ENCODE data around the gene SUN1.
"Not testable (repeated sequence)": the region's sequence is repeated elsewhere in the genome, so short reads cannot be mapped to it uniquely, and the experiment has no call there.

SUN1 gene, protein sequence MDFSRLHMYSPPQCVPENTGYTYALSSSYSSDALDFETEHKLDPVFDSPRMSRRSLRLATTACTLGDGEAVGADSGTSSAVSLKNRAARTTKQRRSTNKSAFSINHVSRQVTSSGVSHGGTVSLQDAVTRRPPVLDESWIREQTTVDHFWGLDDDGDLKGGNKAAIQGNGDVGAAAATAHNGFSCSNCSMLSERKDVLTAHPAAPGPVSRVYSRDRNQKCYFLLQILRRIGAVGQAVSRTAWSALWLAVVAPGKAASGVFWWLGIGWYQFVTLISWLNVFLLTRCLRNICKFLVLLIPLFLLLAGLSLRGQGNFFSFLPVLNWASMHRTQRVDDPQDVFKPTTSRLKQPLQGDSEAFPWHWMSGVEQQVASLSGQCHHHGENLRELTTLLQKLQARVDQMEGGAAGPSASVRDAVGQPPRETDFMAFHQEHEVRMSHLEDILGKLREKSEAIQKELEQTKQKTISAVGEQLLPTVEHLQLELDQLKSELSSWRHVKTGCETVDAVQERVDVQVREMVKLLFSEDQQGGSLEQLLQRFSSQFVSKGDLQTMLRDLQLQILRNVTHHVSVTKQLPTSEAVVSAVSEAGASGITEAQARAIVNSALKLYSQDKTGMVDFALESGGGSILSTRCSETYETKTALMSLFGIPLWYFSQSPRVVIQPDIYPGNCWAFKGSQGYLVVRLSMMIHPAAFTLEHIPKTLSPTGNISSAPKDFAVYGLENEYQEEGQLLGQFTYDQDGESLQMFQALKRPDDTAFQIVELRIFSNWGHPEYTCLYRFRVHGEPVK

DNA sequence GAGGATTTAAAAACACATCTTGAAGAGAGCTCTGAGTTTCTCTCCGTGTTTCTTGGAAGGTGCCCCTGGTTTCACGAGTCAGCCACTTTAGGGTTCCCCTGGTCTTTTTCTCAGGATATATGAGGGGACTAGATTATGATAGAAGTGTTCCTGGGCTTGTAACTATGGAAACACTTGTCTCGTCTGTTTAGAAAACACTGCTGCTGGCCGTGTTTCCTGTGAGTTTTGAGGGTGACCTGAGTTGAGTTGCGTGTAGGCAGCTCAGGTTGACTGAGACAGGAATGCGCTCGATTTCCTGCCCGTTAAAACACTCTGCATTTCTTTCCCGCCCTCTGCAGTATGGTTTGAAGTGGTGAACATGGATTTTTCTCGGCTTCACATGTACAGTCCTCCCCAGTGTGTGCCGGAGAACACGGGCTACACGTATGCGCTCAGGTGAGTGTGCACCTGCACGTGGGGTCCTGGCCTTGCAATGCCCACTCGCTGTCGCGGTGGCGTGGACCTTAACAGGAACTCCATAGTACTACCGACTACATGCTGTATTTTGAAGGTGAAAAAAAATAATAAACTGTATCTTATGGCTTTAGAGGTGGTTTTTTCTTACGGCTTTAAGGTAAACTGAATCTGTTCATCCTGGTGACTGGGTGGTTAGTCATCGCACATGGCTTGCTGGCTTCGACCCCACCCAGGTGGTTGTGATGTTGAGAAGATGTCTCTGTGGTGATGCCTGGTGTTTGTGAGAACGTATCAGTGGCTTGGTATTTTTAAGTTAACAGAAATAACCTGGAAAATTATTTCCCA, at the start of gene SUN1:
Gene SUN1, plus strand, starts transcription at position 310 of the 801 bp plus-strand sequence. Its CDS starts 49 bp downstream, at position 359.
- H3K36me3 ChIP-seq (ENCODE audit: insufficient read depth, low read length) = peaks cover 14% of the 10 kb centered on the region
- H3K4me1 ChIP-seq (ENCODE audit: insufficient read depth, low read length) = peaks cover 23% of the 10 kb centered on the region
- H3K9ac ChIP-seq (ENCODE audit: low read depth, low read length) = no peak within 1 kb of the TSS
- H3K9me3 ChIP-seq (ENCODE audit: control insufficient read depth, insufficient read depth, low read length) = no peaks in the 10 kb centered on the region

DNA sequence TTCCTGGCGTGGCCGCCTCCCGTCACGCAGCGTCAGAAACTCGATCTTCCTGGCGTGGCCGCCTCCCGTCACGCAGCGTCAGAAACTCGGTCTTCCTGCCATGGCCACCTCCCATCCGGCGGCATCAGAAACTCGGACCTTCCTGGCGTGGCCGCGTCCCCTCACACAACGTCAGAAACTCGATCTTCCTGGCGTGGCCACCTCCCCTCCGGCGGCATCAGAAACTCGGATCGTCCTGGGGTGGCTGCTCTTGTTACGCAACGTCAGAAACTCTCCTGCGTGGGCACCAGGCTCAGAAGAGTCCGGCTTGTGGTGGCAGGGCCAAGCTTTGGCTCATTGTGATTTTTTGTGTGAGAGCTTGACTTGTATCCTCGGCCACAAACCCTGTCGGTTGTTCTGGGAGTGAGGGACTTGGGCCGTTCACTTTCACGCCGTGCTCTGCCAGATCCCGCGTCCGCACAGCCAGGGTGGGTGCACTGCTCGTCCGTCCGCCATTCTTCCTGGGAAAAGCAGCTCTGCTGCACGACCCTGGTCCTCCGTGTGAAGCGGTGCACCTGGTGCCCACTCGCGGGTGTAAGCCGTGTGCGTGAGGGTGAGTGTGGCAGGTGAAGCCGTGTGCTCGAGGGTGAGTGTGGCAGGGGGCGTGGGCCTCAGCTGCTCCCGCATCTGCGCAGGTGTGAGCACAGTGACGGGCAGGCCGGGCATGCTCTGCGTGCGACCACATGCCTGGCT, 49.4 kb upstream of the SUN1 start:
- no peak overlapping the region for H3K9ac ChIP-seq (ENCODE audit: low read depth, low read length)
- no peaks in the 10 kb centered on the region for H3K4me1 ChIP-seq (ENCODE audit: insufficient read depth, low read length)
- no peaks in the 10 kb centered on the region for H3K9me3 ChIP-seq (ENCODE audit: control insufficient read depth, insufficient read depth, low read length)
- H3K36me3 ChIP-seq (ENCODE audit: insufficient read depth, low read length) = peaks cover 10% of the 10 kb centered on the region

DNA sequence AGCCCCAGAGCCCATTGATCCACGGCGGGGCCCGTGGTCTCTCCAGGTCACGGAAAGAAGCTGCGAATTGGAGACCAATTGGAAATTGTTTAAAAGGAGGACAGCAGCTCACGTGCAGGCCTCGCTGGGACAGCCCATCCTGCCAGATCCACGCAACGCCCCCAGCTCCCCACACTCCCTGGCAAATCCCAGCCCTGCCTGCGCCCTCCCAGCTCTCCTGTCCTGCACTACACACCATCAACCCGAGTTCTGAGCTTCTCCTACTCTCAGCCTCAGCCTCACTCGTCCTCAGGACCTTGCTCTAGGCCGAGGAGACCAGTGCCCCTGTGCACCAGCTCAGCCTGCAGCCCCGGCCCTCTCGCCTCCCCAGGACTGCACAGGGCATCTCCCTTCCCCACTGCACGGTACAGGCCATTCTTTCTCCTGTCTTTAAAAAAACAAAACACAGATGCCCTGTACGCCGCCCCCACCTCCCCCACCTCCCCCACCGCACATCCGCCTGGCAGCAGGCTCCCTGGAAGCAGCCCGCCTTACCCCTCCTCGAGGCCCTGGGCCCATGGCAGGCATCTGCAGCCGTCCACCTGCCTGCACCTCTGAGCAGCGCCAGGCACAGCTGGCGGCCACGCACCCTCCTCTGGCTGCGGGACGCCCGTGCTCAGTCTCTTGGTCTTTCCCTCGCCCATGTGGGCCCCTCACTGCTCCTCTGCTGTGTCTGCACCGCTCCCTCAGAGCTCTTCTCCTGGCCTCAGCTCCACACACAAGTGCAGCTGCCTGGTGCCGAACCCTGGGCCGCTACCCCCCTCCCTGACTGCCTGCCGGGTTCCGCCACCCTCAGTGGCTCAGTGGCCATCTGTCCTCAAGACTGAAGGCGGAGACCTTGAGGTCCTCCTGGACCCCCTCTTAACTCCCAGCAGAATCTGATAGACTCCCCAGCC, 48.5 kb upstream of the SUN1 start:
- H3K36me3 ChIP-seq (ENCODE audit: insufficient read depth, low read length) = peaks cover 10% of the 10 kb centered on the region
- H3K9me3 ChIP-seq (ENCODE audit: control insufficient read depth, insufficient read depth, low read length) = no peaks in the 10 kb centered on the region
- H3K4me1 ChIP-seq (ENCODE audit: insufficient read depth, low read length) = no peaks in the 10 kb centered on the region
- no peak overlapping the region for H3K9ac ChIP-seq (ENCODE audit: low read depth, low read length)

DNA sequence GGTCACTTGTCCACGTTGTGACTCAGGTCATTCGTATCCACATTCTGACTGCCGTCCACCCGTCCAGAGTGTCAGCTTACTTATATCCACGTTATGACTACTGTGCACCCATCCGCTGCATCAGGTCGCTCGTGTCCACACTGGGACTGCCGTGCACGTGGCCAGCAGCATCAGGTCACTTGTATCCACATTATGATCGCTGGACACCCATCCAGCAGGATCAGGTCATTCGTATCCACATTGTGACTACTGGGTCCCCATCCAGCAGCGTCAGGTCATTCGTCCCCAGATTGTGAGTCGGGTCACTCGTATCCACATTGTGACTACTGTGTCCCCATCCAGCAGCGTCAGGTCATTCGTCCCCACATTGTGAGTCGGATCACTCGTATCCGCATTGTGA, 47.3 kb upstream of the SUN1 start:
- no peaks in the 10 kb centered on the region for H3K4me1 ChIP-seq (ENCODE audit: insufficient read depth, low read length)
- no peak overlapping the region for H3K9ac ChIP-seq (ENCODE audit: low read depth, low read length)
- H3K9me3 ChIP-seq (ENCODE audit: control insufficient read depth, insufficient read depth, low read length) = no peaks in the 10 kb centered on the region
- peaks cover 9% of the 10 kb centered on the region; the same call in 1 of the 2 replicates for H3K36me3 ChIP-seq (ENCODE audit: insufficient read depth, low read length)

DNA sequence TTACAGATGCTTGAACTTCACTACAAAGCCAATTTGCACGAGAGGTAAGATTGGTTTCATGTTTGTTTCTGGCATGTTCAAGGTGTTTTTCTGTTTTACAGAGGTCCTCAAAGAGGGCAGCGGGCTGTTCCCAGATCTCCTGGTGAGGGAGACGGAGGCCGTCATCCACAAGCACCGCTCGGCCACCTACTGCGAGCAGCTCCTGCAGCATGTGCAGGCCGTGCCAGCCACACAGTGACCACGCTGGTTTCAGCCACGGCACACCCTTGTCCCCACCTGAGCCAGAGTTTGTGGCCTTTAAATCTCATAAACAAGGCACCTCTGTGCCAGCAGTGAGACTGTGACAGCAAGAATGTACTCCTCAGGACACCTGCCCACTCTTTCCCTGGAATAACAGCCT, 46.9 kb upstream of the SUN1 start:
- H3K9me3 ChIP-seq (ENCODE audit: control insufficient read depth, insufficient read depth, low read length) = no peaks in the 10 kb centered on the region
- H3K4me1 ChIP-seq (ENCODE audit: insufficient read depth, low read length) = no peaks in the 10 kb centered on the region
- no peak overlapping the region for H3K9ac ChIP-seq (ENCODE audit: low read depth, low read length)
- peaks cover 5% of the 10 kb centered on the region; the same call in 1 of the 2 replicates for H3K36me3 ChIP-seq (ENCODE audit: insufficient read depth, low read length)

DNA sequence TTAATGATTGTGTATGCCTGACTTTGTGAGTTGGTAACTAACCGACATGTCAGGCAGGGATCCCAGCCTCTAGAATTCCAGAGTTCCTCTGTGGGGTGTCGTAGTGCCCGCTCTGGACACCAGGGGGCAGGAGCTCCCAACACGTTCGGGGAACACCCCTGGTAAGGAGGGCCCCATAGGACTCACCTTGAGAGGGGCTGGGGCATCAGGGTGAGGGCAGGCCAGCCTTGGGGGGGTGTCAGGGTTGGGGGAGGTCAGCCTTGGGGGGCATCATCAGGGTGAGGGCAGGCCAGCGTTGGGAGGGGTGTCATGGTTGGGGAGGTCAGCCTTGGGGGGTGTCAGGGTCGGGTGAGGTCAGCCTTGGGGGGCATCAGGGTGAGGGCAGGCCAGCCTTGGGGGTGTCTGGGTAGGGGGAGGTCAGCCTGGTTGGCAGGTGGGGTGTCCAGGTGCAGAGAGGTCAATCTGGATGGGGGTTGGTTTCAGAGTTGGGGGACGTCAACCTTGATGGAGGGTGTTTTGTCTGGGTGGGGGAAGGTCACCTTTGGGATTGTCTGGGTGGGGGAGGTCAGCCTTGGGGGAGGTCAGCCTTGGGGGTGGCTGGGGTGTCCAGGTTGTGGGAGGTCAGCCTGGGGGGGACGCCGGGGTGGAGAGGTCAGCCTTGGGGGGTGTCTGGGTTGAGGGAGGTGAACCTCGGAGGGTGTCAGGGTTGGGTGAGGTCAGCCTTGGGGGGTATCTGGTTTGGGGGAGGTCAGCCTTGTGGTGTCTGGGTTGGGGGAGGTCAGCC, 45.6 kb upstream of the SUN1 start:
- Histone ChIP-seq H3K9ac (ENCODE audit: low read depth, low read length) (no peak overlapping the region), H3K9me3 (ENCODE audit: control insufficient read depth, insufficient read depth, low read length) (no peaks in the 10 kb centered on the region), H3K4me1 (ENCODE audit: insufficient read depth, low read length) (no peaks in the 10 kb centered on the region), H3K36me3 (ENCODE audit: insufficient read depth, low read length) (no peaks in the 10 kb centered on the region; the same call in 1 of the 2 replicates)

DNA sequence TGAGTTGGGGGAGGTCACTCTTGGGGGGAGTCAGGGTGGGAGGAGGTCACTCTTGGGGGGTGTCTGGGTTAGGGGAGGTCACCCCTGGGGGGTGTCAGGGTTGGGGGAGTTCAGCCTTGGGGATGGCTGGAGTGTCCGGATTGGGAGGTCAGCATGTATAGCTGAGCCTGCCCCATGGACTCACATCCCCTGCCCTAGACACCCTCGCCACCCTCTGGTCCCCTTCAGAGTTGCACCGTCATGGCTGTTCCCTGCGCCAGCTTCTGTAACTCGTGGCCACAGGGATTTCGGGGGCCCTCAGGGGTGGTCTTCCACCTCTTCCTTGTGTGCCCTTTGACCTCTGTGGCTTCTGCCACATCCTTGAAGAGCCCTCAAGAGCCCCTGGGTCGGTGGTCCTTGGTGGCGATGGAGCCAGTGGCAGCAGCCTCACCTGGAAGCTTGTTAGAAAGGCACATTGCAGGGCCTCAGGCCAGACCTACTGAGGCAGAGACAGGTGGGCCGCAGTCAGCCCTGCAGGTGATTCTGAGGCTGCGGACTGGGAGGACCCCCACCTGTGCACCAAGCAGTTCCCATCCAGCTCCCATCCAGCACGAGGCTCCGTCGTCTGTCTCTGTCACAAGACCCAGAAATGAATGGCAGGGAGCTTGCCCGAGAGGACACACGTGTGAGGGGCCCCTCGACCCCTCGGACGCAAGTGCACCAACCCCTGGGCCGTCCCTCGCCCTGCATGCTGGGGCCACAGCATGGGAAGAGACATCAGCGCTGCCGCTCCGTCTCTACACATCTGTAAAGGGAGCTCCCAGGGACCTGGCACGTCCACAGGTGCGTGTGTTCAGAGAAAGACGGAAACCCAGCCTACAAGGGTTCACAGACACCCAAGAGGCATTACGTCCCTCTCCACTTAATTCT, 44.7 kb upstream of the SUN1 start:
- Histone ChIP-seq H3K9ac (ENCODE audit: low read depth, low read length) (no peak overlapping the region), H3K9me3 (ENCODE audit: control insufficient read depth, insufficient read depth, low read length) (no peaks in the 10 kb centered on the region), H3K4me1 (ENCODE audit: insufficient read depth, low read length) (no peaks in the 10 kb centered on the region), H3K36me3 (ENCODE audit: insufficient read depth, low read length) (no peaks in the 10 kb centered on the region)

DNA sequence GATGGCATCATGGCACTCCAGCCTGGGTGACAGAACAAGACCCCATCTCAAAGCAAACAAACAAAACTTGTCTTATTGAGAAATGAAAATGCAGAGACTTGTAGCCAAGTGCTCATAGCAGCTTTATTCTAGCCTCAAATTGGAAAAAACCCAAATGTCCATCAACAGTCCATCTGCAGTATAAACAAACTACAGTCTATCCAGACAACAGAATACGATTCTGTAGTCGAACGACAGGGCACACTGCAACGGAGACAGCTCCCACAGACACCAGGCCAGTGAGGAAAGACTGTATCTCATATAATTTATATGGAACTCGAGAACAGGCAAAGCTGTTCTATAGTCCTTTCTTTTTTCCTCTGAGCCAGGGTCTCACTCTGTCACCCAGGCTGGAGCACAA, 40.8 kb upstream of the SUN1 start:
- Histone ChIP-seq H3K4me1 (ENCODE audit: insufficient read depth, low read length) (no peaks in the 10 kb centered on the region), H3K36me3 (ENCODE audit: insufficient read depth, low read length) (no peaks in the 10 kb centered on the region), H3K9ac (ENCODE audit: low read depth, low read length) (no peak overlapping the region), H3K9me3 (ENCODE audit: control insufficient read depth, insufficient read depth, low read length) (no peaks in the 10 kb centered on the region)

DNA sequence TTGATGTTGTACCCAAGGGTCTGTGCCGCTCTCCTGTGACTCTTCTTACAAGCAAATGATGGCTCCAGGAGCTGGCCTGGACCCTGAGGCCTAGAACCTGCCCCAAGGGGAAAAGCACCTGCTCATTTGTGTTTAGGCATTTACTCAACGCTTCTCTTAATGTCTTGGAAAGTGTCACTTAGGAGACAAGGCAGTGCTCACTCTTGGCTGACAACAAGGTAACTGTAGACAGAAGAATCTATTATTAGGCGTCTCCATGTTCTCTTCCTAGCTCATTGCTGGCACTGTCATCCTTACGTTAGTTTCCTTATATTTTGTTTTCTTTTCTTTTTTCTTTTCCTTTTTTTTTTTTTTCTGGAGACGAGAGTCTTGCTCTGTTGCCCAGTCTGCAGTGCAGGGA, 38.1 kb upstream of the SUN1 start:
- Histone ChIP-seq H3K9me3 (ENCODE audit: control insufficient read depth, insufficient read depth, low read length) (no peaks in the 10 kb centered on the region), H3K4me1 (ENCODE audit: insufficient read depth, low read length) (no peaks in the 10 kb centered on the region), H3K9ac (ENCODE audit: low read depth, low read length) (no peak overlapping the region), H3K36me3 (ENCODE audit: insufficient read depth, low read length) (no peaks in the 10 kb centered on the region)

DNA sequence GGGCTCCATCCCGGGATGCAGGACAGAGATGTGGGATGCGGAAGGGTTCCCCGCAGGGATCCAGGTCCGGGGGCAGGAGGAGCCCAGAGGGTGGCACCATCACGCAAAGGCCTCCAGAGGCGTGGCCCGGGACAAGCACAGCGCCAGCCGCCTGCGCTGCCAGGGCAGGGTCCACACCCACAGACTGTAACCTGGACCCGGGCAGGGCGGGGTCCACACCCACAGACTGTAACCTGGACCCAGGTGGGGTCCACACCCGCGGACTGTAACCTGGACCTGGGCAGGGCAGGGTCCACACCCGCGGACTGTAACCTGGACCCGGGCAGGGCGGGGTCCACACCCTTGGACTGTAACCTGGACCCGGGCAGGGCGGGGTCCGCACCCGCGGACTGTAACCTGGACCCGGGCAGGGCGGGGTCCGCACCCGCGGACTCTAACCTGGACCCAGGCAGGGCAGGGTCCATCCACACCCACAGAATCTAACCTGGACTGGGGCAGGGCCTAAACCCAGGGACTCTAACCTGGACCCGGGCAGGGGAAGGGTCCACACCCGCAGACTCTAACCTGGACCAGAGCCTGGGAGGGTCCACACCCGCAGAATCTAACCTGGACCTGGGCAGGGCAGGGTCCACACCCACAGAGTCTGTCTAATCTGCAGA, 37.5 kb upstream of the SUN1 start:
- H3K9me3 ChIP-seq (ENCODE audit: control insufficient read depth, insufficient read depth, low read length) = no peaks in the 10 kb centered on the region
- H3K4me1 ChIP-seq (ENCODE audit: insufficient read depth, low read length) = no peaks in the 10 kb centered on the region
- H3K9ac ChIP-seq (ENCODE audit: low read depth, low read length) = no peak overlapping the region
- no peaks in the 10 kb centered on the region for H3K36me3 ChIP-seq (ENCODE audit: insufficient read depth, low read length)

DNA sequence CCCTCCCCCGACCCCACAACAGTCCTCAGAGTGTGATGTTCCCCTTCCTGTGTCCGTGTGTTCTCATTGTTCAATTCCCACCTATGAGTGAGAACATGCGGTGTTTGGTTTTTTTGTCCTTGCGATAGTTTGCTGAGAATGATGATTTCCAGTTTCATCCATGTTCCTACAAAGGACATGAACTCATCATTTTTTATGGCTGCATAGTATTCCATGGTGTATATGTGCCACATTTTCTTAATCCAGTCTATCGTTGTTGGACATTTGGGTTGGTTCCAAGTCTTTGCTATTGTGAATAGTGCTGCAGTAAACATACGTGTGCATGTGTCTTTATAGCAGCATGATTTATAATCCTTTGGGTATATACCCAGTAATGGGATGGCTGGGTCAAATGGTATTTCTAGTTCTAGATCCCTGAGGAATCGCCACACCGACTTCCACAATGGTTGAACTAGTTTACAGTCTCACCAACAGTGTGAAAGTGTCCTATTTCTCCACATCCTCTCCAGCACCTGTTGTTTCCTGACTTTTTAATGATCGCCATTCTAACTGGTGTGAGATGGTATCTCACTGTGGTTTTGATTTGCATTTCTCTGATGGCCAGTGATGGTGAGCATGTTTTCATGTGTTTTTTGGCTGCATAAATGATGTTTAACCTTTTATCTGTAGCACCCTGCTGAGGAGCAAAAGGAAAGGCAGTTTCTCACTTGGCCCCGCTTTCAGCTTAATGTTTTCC, 35.7 kb upstream of the SUN1 start:
- H3K36me3 ChIP-seq (ENCODE audit: insufficient read depth, low read length); H3K4me1 ChIP-seq (ENCODE audit: insufficient read depth, low read length); H3K9ac ChIP-seq (ENCODE audit: low read depth, low read length); H3K9me3 ChIP-seq (ENCODE audit: control insufficient read depth, insufficient read depth, low read length): not testable (repeated sequence)

Data from ES-I3 (cell line).